HG02678 (cell line): Measurements from ENCODE around the gene MAL.

Experiments used
- ATAC-seq: cut with Tn5 transposase; IDR thresholded peaks from one replicate; pipeline ENCODE4 v1.9.1; 2021; ENCODE audit warnings: mild to moderate bottlenecking, moderate library complexity; ENCODE audit not compliant: unreplicated experiment

The MAL gene

GRCh38 chr2:95015261-95015912 is 10.1 kb upstream of the MAL start:
- ATAC-seq: no peak

GRCh38 chr2:95016616-95017015 is 8.9 kb upstream of the MAL start:
- no peak for ATAC-seq

- no peak for ATAC-seq
These were observed 8.4 kb upstream of the MAL start for GRCh38 chr2:95017071-95017501.

GRCh38 chr2:95017836-95018235 is 7.7 kb upstream of the MAL start:
- ATAC-seq: no peak

- ATAC-seq: no peak
These were observed 7.2 kb upstream of the MAL start for GRCh38 chr2:95018301-95018700.

GRCh38 chr2:95018861-95019550 is 6.5 kb upstream of the MAL start:
- ATAC-seq: no peak

- ATAC-seq: no peak
These were observed 5.9 kb upstream of the MAL start for GRCh38 chr2:95019572-95019971.

GRCh38 chr2:95020275-95021022 is 5.1 kb upstream of the MAL start:
- no peak for ATAC-seq

- ATAC-seq: no peak
These were observed 4.5 kb upstream of the MAL start for GRCh38 chr2:95021023-95021416.

GRCh38 chr2:95021847-95022246 is 3.7 kb upstream of the MAL start:
- no peak for ATAC-seq

GRCh38 chr2:95022309-95023221 is 2.9 kb upstream of the MAL start:
- peak; percentile 90 for ATAC-seq

- peak; percentile 39 for ATAC-seq
These were observed 2.3 kb upstream of the MAL start for GRCh38 chr2:95023222-95023597.

- no peak for ATAC-seq
These were observed 1.1 kb upstream of the MAL start for GRCh38 chr2:95024371-95024770.

- no peak for ATAC-seq
These were observed 525 bp upstream of the MAL start for GRCh38 chr2:95024960-95025405.

GRCh38 chr2:95026471-95027368 is 1.2 kb downstream of the MAL start:
- no peak for ATAC-seq

- no peak for ATAC-seq
These were observed 1.8 kb downstream of the MAL start for GRCh38 chr2:95027369-95027720.

- ATAC-seq: no peak
These were observed 4.4 kb downstream of the MAL start for GRCh38 chr2:95029898-95030341.

GRCh38 chr2:95030496-95030895 is 5.0 kb downstream of the MAL start:
- no peak for ATAC-seq

GRCh38 chr2:95031076-95031725 is 5.7 kb downstream of the MAL start:
- no peak for ATAC-seq
